AG04450 (cell line): ENCODE measurements around the gene USP9Y. TPM values are rescaled to one million over a fixed set of nuclear protein-coding genes. Genes with fewer than 3 reads are reported as not detected.

Experiments used
- CTCF ChIA-PET: fragments of 300-600, 350-600 bp; formaldehyde crosslinking; extraction: SDS; loops from one replicate; lab custom pipeline; 2022; ENCODE audit warnings: antibody characterized with exemption, inconsistent platforms; lab: Charles Lee
- POLR2A ChIA-PET: fragments of 350-600 bp; formaldehyde crosslinking; extraction: SDS; loops from one replicate; lab custom pipeline; 2021; ENCODE audit warnings: antibody characterized with exemption, inconsistent platforms; lab: Yijun Ruan, JAX
- DNase-seq: peaks from one replicate; pipeline ENCODE4 v3.0.0-alpha.2; 2011; ENCODE audit warnings: low read depth, low spot score
- H3K27ac ChIP-seq: one replicate; pipeline ENCODE4 v1.5.1; 2012; ENCODE audit warnings: low read depth, low read length, control low read depth
- H3K27me3 ChIP-seq: one replicate; pipeline ENCODE4 v1.6.0; 2012; ENCODE audit warnings: low read length; ENCODE audit not compliant: control insufficient read depth, insufficient read depth
- H3K4me3 ChIP-seq: 2 replicates; pipeline ENCODE4 v1.5.1; 2011; ENCODE audit warnings: mild to moderate bottlenecking, low read depth, low read length, control low read depth
- H3K9me3 ChIP-seq: 2 replicates; pipeline ENCODE4 v1.5.1; 2012; ENCODE audit warnings: low read length; ENCODE audit not compliant: control insufficient read depth, insufficient read depth
- polyA plus RNA-seq: library from polyadenylated mRNA; depleted of rRNA; stranded (reverse); fragments of >200 nt; gene quantifications from 2 replicates; pipeline ENCODE4 v1.2.3, GENCODE V29; 2011
- TF ChIP-seq, protein P1 (sequence below): IDR thresholded peaks from 2 replicates; pipeline ENCODE4 v1.5.1; 2011; ENCODE audit warnings: low read depth, low read length, control low read depth, inconsistent platforms

USP9Y gene
- polyA plus RNA-seq, 1 experiment: 51.8 TPM

DNA sequence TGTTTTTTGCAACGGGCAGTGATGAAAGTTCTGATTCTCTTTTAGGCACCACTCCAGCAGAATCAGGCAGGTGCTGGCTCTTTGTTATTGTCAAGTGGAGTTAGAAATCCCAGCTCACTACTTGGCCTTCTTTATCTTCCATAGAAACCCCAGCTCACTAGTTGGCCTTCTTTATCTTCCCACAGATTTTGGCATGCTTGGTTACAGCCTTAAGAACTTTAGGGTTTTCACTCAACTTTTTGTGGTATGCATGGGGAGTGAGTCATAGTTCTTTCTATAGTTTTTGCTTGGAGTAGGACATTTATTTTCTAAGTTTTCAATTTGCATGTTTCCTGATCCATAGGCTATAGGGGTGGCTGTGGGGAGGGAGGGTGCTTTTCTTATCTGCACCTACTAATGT, 55.0 kb downstream of the USP9Y start:
- ChIA-PET POLR2A (no interaction called here), CTCF (no interaction called here)
- H3K4me3 ChIP-seq: no peak overlapping the region
- H3K27ac ChIP-seq: no peak overlapping the region
- DNase-seq: no peak
- no peaks in the 10 kb centered on the region for H3K9me3 ChIP-seq
- H3K27me3 ChIP-seq: no peaks in the 10 kb centered on the region
- TF ChIP-seq, protein P1, sequence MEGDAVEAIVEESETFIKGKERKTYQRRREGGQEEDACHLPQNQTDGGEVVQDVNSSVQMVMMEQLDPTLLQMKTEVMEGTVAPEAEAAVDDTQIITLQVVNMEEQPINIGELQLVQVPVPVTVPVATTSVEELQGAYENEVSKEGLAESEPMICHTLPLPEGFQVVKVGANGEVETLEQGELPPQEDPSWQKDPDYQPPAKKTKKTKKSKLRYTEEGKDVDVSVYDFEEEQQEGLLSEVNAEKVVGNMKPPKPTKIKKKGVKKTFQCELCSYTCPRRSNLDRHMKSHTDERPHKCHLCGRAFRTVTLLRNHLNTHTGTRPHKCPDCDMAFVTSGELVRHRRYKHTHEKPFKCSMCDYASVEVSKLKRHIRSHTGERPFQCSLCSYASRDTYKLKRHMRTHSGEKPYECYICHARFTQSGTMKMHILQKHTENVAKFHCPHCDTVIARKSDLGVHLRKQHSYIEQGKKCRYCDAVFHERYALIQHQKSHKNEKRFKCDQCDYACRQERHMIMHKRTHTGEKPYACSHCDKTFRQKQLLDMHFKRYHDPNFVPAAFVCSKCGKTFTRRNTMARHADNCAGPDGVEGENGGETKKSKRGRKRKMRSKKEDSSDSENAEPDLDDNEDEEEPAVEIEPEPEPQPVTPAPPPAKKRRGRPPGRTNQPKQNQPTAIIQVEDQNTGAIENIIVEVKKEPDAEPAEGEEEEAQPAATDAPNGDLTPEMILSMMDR: no peak

DNA sequence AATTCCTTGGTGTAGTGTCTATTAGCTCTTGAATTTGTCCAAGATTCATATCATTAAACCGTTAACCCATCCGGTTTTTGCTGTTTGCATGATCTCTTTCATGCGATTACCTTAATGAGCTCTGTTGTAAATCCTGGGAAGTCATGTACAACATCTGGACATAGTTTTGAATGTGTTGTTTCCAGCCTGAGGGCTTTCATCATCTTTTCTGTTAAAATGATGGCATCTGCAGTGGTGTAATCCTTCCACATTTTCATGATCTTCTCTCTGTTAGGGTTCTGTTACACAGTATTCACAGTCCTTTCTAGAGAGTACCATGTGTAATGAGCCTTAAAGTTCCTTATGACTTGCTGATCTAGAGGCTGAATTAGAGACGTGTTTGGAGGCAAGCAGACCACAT, 64.9 kb downstream of the USP9Y start:
- ChIA-PET CTCF (no interaction called here), POLR2A (no interaction called here)
- TF ChIP-seq, protein P1: no peak
- H3K27me3 ChIP-seq: no peaks in the 10 kb centered on the region
- H3K9me3 ChIP-seq: no peaks in the 10 kb centered on the region
- H3K4me3 ChIP-seq: no peak overlapping the region
- H3K27ac ChIP-seq: peak overlapping the region; percentile 31
- no peak for DNase-seq

DNA sequence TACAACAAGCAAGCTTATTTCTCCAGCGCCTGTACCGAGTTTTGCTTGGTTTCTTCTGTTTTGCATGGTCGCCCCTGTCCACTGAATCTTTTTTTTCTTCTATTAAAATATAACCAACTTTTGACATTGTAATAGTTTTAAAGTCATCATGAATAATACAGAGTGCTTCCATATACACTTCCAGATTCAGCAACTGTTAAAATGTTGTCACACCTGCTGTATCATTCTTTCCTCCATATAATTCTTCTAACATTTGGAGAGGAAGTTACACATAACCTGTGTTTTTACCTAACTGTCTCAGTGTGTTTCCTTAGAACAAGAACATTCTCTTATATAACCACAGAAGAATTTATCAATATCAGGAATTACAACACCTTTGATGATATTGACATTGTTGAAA, 83.5 kb downstream of the USP9Y start:
- no peak for DNase-seq
- H3K9me3 ChIP-seq: no peaks in the 10 kb centered on the region
- CTCF ChIA-PET: no interaction called here
- POLR2A ChIA-PET: no interaction called here
- no peak overlapping the region for H3K4me3 ChIP-seq
- no peaks in the 10 kb centered on the region for H3K27me3 ChIP-seq
- H3K27ac ChIP-seq: no peak overlapping the region
- TF ChIP-seq, protein P1: no peak

DNA sequence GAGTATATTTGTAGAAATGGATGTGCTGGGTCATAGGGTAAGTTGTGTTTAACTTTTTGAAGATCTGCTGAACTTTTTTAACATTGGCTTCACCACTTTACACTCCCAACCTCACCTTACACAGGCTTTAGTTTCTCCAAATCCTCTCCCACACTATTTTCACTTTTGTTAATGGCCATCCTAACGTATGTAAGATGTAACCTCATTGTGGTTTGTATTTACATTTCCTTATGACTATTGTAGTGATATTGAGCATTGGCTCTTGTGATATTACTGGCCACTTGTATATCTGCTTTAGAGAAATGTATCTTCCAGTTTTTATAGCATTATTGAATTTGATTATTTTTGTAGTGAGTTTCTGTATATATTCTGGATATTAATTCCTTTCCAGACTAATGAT, 93.0 kb downstream of the USP9Y start:
- H3K4me3 ChIP-seq: no peak overlapping the region
- TF ChIP-seq, protein P1: no peak
- H3K27me3 ChIP-seq: no peaks in the 10 kb centered on the region
- ChIA-PET CTCF (no interaction called here), POLR2A (no interaction called here)
- DNase-seq: no peak
- no peak overlapping the region for H3K27ac ChIP-seq
- H3K9me3 ChIP-seq: no peaks in the 10 kb centered on the region

DNA sequence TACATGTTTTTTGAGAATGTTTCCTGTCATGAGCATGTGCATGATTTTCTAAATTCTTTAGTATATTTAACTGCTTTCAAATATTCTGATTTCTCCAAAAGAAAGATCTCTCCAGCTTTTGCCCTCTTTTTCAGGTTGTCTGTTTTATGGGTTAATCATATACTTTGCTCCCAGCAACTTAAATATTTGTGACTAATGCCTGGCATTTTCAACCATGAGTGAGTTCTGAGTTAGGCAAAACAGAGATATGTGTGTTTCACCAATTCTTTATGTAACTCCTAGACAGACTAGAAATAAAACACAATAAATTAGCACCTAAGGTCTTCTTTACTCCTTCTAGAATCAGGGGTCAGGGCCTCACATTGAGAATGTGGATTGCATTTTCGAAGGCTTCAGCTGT, 107.0 kb downstream of the USP9Y start:
- H3K27ac ChIP-seq: no peak overlapping the region
- ChIA-PET CTCF (interaction anchor here (1.0 to 1.9 kb wide), 5 partner anchors 13 to 329 kb away, joined by 3 to 7 read pairs (median 3); no protein-coding TSS in a partner anchor), POLR2A (no interaction called here)
- H3K9me3 ChIP-seq: no peaks in the 10 kb centered on the region
- TF ChIP-seq, protein P1: no peak
- no peaks in the 10 kb centered on the region for H3K27me3 ChIP-seq
- DNase-seq: no peak
- H3K4me3 ChIP-seq: no peak overlapping the region
